ENCODE results near the gene MAPK6. TPM values are rescaled to one million over a fixed set of nuclear protein-coding genes. Genes with fewer than 3 reads are reported as not detected.
A peak's percentile ranks its signal among the peaks of the same experiment; 100 is the strongest.

Gene MAPK6
- total RNA-seq, 1 experiment from 2014 or later: 35.9 TPM

DNA sequence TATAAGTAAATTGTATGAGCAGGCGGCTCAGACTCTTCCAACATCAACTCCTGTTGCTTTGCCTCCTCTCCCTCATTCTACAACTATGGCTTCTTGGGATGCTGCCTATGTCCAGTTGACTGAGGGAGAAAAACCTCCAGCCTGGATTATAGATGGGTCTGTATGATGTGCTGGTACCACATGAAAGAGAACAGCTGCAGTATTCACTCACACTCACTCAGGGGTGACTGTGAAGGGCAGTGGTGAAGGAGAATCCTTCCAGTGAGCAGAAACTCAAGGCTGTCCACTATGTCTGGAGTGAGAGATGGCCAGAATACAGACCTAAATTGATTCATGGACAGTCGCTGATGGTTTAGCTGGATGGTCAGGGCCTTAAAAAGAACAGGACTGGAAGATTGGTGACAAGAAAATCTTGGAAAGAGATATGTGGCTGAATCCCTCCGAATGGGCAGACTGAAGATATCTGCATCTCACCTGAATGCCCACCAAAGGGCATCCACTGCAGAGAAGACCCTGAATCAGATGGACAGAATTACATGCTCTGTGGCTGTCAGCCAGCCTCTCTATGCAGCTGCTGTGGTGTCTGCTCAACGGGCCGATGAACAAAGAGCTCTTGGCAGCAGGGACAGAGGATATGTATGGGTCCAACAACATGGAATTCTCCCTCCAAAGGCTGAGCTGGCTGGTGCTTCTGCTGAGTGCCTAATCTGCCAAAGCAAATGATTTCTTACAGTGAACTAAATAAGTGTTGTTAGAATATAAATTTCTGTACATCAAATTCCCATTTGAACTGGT, 95.4 kb downstream of the MAPK6 start:
- Mint-ChIP-seq H3K27me3 (ENCODE audit: unreplicated experiment) (no peaks in the 10 kb centered on the region), H3K9me3 (ENCODE audit: low read depth, unreplicated experiment) (no peaks in the 10 kb centered on the region), H3K4me3 (ENCODE audit: low read depth, unreplicated experiment) (no peak overlapping the region), H3K27ac (ENCODE audit: unreplicated experiment) (no peak overlapping the region), H3K36me3 (ENCODE audit: insufficient read depth, unreplicated experiment) (peaks cover 4% of the 10 kb centered on the region), H3K4me1 (ENCODE audit: low read depth, unreplicated experiment) (peaks cover 16% of the 10 kb centered on the region)
- TF ChIP-seq, protein P1, sequence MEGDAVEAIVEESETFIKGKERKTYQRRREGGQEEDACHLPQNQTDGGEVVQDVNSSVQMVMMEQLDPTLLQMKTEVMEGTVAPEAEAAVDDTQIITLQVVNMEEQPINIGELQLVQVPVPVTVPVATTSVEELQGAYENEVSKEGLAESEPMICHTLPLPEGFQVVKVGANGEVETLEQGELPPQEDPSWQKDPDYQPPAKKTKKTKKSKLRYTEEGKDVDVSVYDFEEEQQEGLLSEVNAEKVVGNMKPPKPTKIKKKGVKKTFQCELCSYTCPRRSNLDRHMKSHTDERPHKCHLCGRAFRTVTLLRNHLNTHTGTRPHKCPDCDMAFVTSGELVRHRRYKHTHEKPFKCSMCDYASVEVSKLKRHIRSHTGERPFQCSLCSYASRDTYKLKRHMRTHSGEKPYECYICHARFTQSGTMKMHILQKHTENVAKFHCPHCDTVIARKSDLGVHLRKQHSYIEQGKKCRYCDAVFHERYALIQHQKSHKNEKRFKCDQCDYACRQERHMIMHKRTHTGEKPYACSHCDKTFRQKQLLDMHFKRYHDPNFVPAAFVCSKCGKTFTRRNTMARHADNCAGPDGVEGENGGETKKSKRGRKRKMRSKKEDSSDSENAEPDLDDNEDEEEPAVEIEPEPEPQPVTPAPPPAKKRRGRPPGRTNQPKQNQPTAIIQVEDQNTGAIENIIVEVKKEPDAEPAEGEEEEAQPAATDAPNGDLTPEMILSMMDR (IDR thresholded peaks at IDR 0.05; ENCODE audit: unreplicated experiment): no peak
- no peak for DNase-seq
- CTCF ChIA-PET: no interaction called here
- BruUV-seq (replicated peaks): no TSS peak
- intact Hi-C loops (cut with micrococcal nuclease; ENCODE audit: unreplicated experiment): no loop called here

DNA sequence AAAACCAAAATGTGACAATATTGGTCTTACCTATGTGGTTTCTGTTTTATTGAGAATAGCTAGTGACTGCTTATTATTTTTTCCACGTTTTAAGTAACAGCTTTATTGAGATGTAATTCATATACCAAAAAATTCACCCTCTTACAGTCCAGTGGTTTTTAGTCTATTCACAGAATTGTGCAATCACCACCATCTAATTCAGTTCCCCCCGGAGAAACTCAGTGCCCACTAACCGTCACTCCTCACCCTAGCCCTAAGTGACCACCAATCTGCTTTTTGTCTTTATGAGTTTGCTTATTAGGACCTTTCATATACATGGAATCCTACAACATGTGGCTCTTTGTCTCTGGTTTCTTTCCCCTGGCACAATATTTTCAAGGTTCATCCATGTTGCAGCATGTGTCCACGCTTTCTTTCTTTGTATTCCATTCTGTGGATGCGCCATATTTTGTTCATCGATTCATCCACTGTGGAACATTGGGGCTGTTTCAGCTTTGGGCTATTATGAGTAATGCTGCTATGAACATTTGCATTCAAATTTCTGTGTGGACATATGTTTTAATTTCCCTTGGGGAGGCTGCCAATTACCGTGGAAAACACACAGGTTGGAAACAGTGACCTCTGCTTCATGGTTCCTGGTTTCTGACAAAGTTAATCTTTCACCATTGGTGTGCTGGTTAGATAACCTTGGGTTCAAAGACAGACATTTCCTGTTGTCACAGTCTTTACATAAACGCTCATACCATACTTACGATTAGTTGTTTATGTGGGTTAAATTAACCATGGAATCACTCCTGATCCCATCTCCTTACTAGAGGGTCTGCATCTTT, 96.8 kb downstream of the MAPK6 start:
- no peak for DNase-seq
- Mint-ChIP-seq H3K4me1 (ENCODE audit: low read depth, unreplicated experiment) (peaks cover 16% of the 10 kb centered on the region), H3K4me3 (ENCODE audit: low read depth, unreplicated experiment) (no peak overlapping the region), H3K9me3 (ENCODE audit: low read depth, unreplicated experiment) (no peaks in the 10 kb centered on the region), H3K27ac (ENCODE audit: unreplicated experiment) (peak overlapping the region; percentile 13), H3K27me3 (ENCODE audit: unreplicated experiment) (no peaks in the 10 kb centered on the region), H3K36me3 (ENCODE audit: insufficient read depth, unreplicated experiment) (peaks cover 4% of the 10 kb centered on the region)
- CTCF ChIA-PET: interaction anchor here (0.7 kb wide), 1 partner anchor 19 kb away, joined by 3 read pairs; no protein-coding TSS in a partner anchor
- TF ChIP-seq, protein P1 (IDR thresholded peaks at IDR 0.05; ENCODE audit: unreplicated experiment): no peak
- intact Hi-C loops (cut with micrococcal nuclease; ENCODE audit: unreplicated experiment): no loop called here
- BruUV-seq (replicated peaks): TSS peak; percentile 23

Other genes with a start within 250 kb of the MAPK6 start
- gene TMOD3, start 189.6 kb upstream of the MAPK6 start, total RNA-seq (2022): 53.6 and 60.1 TPM in 2 replicates
- 21.3 and 22.5 TPM in 2 replicates for gene LEO1, start 47.4 kb upstream of the MAPK6 start, total RNA-seq (2022)
- gene BCL2L10, start 93.6 kb downstream of the MAPK6 start, total RNA-seq (2022): 0.47 TPM in 1 of 2 replicates, not detected in the other
- gene GNB5, start 172.2 kb downstream of the MAPK6 start, total RNA-seq (2022): 35.6 and 48.8 TPM in 2 replicates